H1 (cell line): ENCODE results near the gene IFITM2. TPM values are rescaled to one million over a fixed set of nuclear protein-coding genes. Genes with fewer than 3 reads are reported as not detected.
"Not testable (repeated sequence)": the region's sequence is repeated elsewhere in the genome, so short reads cannot be mapped to it uniquely, and the experiment has no call there.

ENCODE experiments used
- CTCF ChIA-PET: fragments of 300-600 bp; sonication (Branson Sonifier 250); formaldehyde crosslinking; loops from one replicate; lab custom pipeline; 2021; ENCODE audit not compliant: partially characterized antibody; lab: Charles Lee
- POLR2A ChIA-PET: fragments of 300-600 bp; sonication (Branson Sonifier 250); formaldehyde crosslinking; loops from one replicate; lab custom pipeline; 2021; ENCODE audit warnings: inconsistent platforms; ENCODE audit not compliant: partially characterized antibody; lab: Charles Lee
- DNase-seq, 2 experiments: peaks; one replicate each; pipeline versions ENCODE4 v3.0.0 to v3.0.0-alpha.2; 2010 to 2022; ENCODE audit warnings: low spot score in 2 of 2, low read depth in 1 of 2, mixed read lengths in 1 of 2
- FAIRE-seq: peaks from 2 replicates; lab custom pipeline; 2011; peaks lifted over from hg19 to GRCh38; lab: Jason Lieb, UNC
- H2AFZ ChIP-seq: 2 replicates; pipeline ENCODE4 v1.8.1; 2012; ENCODE audit warnings: low read length, inconsistent platforms
- H2AK5ac ChIP-seq: 2 replicates; pipeline ENCODE4 v1.6.1; 2013; ENCODE audit warnings: low read depth, low read length
- H2BK120ac ChIP-seq: replicated peaks from 2 replicates; pipeline ENCODE3; 2013; ENCODE audit warnings: low read depth, low read length, inconsistent platforms
- H2BK12ac ChIP-seq: 2 replicates; pipeline ENCODE4 v1.6.1; 2013; ENCODE audit warnings: low read depth, low read length
- H2BK15ac ChIP-seq: 2 replicates; pipeline ENCODE4 v1.6.1; 2013; ENCODE audit warnings: low read length
- H2BK20ac ChIP-seq: 2 replicates; pipeline ENCODE4 v1.6.1; 2013; ENCODE audit warnings: low read length
- H2BK5ac ChIP-seq: 2 replicates; pipeline ENCODE4 v1.6.1; 2013; ENCODE audit warnings: low read depth, low read length
- H3K14ac ChIP-seq: 2 replicates; pipeline ENCODE4 v1.6.1; 2013; ENCODE audit warnings: inconsistent platforms; ENCODE audit not compliant: insufficient read length
- H3K18ac ChIP-seq: 2 replicates; pipeline ENCODE4 v1.6.1; 2013; ENCODE audit warnings: low read length; ENCODE audit errors: extremely low read depth
- H3K23ac ChIP-seq: 2 replicates; pipeline ENCODE4 v1.6.1; 2013; ENCODE audit warnings: inconsistent platforms; ENCODE audit not compliant: insufficient read length
- H3K23me2 ChIP-seq: 2 replicates; pipeline ENCODE4 v1.6.1; 2013; ENCODE audit warnings: low read depth, low read length
- H3K27ac ChIP-seq: 2 replicates; pipeline ENCODE4 v1.6.1; 2011; ENCODE audit warnings: low read depth, low read length, inconsistent platforms
- H3K27me3 ChIP-seq, 4 experiments: replicated peaks in 1 of 4; 1 replicate in 1 of 4; 2 replicates in 3 of 4; pipeline versions ENCODE4 v1.6.1 to v1.8.1; 2011 to 2013; ENCODE audit warnings: low read length in 3 of 4, mild to moderate bottlenecking in 3 of 4, inconsistent platforms in 2 of 4, mixed read lengths in 2 of 4, moderate library complexity in 1 of 4; ENCODE audit not compliant: control insufficient read depth in 3 of 4, insufficient read depth in 3 of 4; ENCODE audit errors: extremely low read depth in 1 of 4
- H3K36me3 ChIP-seq, 4 experiments: 2 replicates each; pipeline versions ENCODE4 v1.6.1 to v1.8.1; 2011 to 2013; ENCODE audit warnings: mild to moderate bottlenecking in 4 of 4, low read length in 3 of 4, moderate library complexity in 2 of 4, control low read depth in 1 of 4, inconsistent platforms in 1 of 4; ENCODE audit not compliant: insufficient read depth in 4 of 4, control insufficient read depth in 2 of 4
- H3K4ac ChIP-seq: replicated peaks from 2 replicates; pipeline ENCODE3; 2013; ENCODE audit warnings: low read length, low read depth, mixed read lengths, inconsistent platforms; ENCODE audit not compliant: insufficient read length
- H3K4me1 ChIP-seq, 4 experiments: replicated peaks in 1 of 4; 1 replicate in 1 of 4; 2 replicates in 3 of 4; pipeline versions ENCODE4 v1.6.1 to v1.8.1; 2011 to 2013; ENCODE audit warnings: low read length in 3 of 4, inconsistent platforms in 2 of 4, mixed read lengths in 1 of 4; ENCODE audit not compliant: insufficient read depth in 4 of 4, control insufficient read depth in 3 of 4
- H3K4me2 ChIP-seq, 2 experiments: 2 replicates each; pipeline versions ENCODE4 v1.6.1 to v1.8.1; 2011 to 2013; ENCODE audit warnings: low read depth in 2 of 2, low read length in 2 of 2, control low read depth in 1 of 2, inconsistent platforms in 1 of 2, mild to moderate bottlenecking in 1 of 2; ENCODE audit not compliant: insufficient read depth in 1 of 2
- H3K4me3 ChIP-seq, 4 experiments: fragments of 200-600, 300-600 bp in 1 of 4; sonication (generic), shearing (Covaris generic), sonication (Bioruptor Twin) in 1 of 4; 2 replicates each; pipeline versions ENCODE4 v1.5.1 to v1.8.1; 2011 to 2016; ENCODE audit warnings: low read length in 4 of 4, low read depth in 3 of 4, control low read depth in 2 of 4, inconsistent platforms in 2 of 4, mild to moderate bottlenecking in 2 of 4, mixed read lengths in 1 of 4, moderate library complexity in 1 of 4; ENCODE audit not compliant: insufficient read depth in 2 of 4; ENCODE audit errors: extremely low read depth in 1 of 4
- H3K56ac ChIP-seq: replicated peaks from 2 replicates; pipeline ENCODE3; 2013; ENCODE audit warnings: low read depth, mild to moderate bottlenecking, mixed read lengths, low read length, inconsistent platforms; ENCODE audit not compliant: insufficient read length
- H3K79me1 ChIP-seq: 2 replicates; pipeline ENCODE4 v1.6.1; 2013; ENCODE audit warnings: low read depth, low read length, control low read depth
- H3K79me2 ChIP-seq, 2 experiments: 2 replicates each; pipeline versions ENCODE4 v1.6.1 to v1.8.1; 2012 to 2013; ENCODE audit warnings: low read length in 2 of 2, mild to moderate bottlenecking in 2 of 2, inconsistent platforms in 1 of 2; ENCODE audit not compliant: insufficient read depth in 2 of 2, control insufficient read depth in 1 of 2
- H3K9ac ChIP-seq, 4 experiments: replicated peaks in 1 of 4; 1 replicate in 1 of 4; 2 replicates in 3 of 4; pipeline versions ENCODE4 v1.6.1 to v1.8.1; 2011 to 2013; ENCODE audit warnings: low read depth in 3 of 4, low read length in 3 of 4, control low read depth in 2 of 4, mild to moderate bottlenecking in 2 of 4, moderate library complexity in 2 of 4, inconsistent platforms in 1 of 4; ENCODE audit errors: extremely low read depth in 1 of 4
- H3K9me3 ChIP-seq, 2 experiments: 2 replicates each; pipeline versions ENCODE4 v1.6.1 to v1.8.1; 2012 to 2013; ENCODE audit warnings: mild to moderate bottlenecking in 2 of 2, moderate library complexity in 2 of 2, control low read depth in 1 of 2, inconsistent platforms in 1 of 2, low read depth in 1 of 2, low read length in 1 of 2, mixed read lengths in 1 of 2; ENCODE audit not compliant: insufficient read depth in 2 of 2
- H4K20me1 ChIP-seq, 2 experiments: replicated peaks in 1 of 2; 2 replicates each; pipeline versions ENCODE3 to v1.8.1; 2011 to 2013; ENCODE audit warnings: inconsistent platforms in 2 of 2, low read length in 2 of 2, mild to moderate bottlenecking in 1 of 2; ENCODE audit not compliant: insufficient read depth in 2 of 2, control insufficient read depth in 1 of 2
- H4K5ac ChIP-seq: 2 replicates; pipeline ENCODE4 v1.6.1; 2013; ENCODE audit warnings: low read length, low read depth, mixed read lengths, inconsistent platforms; ENCODE audit not compliant: insufficient read length
- H4K8ac ChIP-seq: 2 replicates; pipeline ENCODE4 v1.8.0; 2013; ENCODE audit warnings: mild to moderate bottlenecking, moderate library complexity, low read length, inconsistent platforms; ENCODE audit not compliant: insufficient read depth; ENCODE audit errors: extremely low read depth
- H4K91ac ChIP-seq: replicated peaks from 2 replicates; pipeline ENCODE3; 2013; ENCODE audit warnings: low read length, mixed read lengths, inconsistent platforms; ENCODE audit not compliant: insufficient read length
- WGBS, 2 experiments: shearing (Covaris generic) in 1 of 2; methylation state at CpG; one replicate each; pipeline versions ENCODE4 v1.1.6 to v1.1.7; 2013 to 2015; ENCODE audit warnings: low lambda C conversion rate in 2 of 2, mixed read lengths in 2 of 2, inconsistent platforms in 1 of 2, low coverage in 1 of 2, missing lambda C conversion rate in 1 of 2; ENCODE audit not compliant: insufficient replicate concordance in 2 of 2, insufficient coverage in 1 of 2, insufficient read length in 1 of 2; ENCODE audit errors: extremely low coverage in 1 of 2, missing lambda C conversion rate in 1 of 2; 5-methylcytosine and 5-hydroxymethylcytosine counted together
- polyA plus RNA-seq, 7 experiments: library from polyadenylated mRNA; depleted of rRNA in 3 of 7; stranded (reverse) in 5 of 7; unstranded in 2 of 7; fragments of >200 nt in 5 of 7; fragments of 200-250 nt in 2 of 7; gene quantifications; 1 replicate in 5 of 7; 2 replicates in 1 of 7; 4 replicates in 1 of 7; pipeline versions ENCODE4 v1.2.1 to v1.2.3, GENCODE V29; 2011 to 2013; ENCODE audit warnings: missing spikeins in 2 of 7, mixed read lengths in 2 of 7
- total RNA-seq: library from RNA; stranded (reverse); fragmentation: NEBNext Ultra II Directional; extraction: Animal tissue kit (Norgen Biotek cat#: 25700); gene quantifications from 2 replicates; pipeline ENCODE4 v1.2.1, GENCODE V29; 2021

Gene IFITM2
- total and polyA plus RNA-seq, 2 of the 8 experiments (the other 6 are each of a cell fraction or from before 2014, with no cell fraction given), result 399 to 764 TPM

- not testable (repeated sequence) for H3K18ac ChIP-seq, H3K9ac ChIP-seq, H3K23ac ChIP-seq, H2BK12ac ChIP-seq, H2BK120ac ChIP-seq, H2BK15ac ChIP-seq, H4K8ac ChIP-seq, H3K56ac ChIP-seq, H3K9me3 ChIP-seq, H4K5ac ChIP-seq, H4K91ac ChIP-seq, H2BK5ac ChIP-seq, H3K79me1 ChIP-seq, H3K27me3 ChIP-seq, H2AFZ ChIP-seq, H2AK5ac ChIP-seq, H3K14ac ChIP-seq, H3K27ac ChIP-seq, DNase-seq, H3K36me3 ChIP-seq, H3K4ac ChIP-seq, FAIRE-seq, H2BK20ac ChIP-seq, H4K20me1 ChIP-seq
- Histone ChIP-seq H3K4me3 (peak overlapping the region in 1 of 4 experiments; percentile 39; a peak in 1 of 8 replicates), H3K23me2 (peaks cover 21% of the 10 kb centered on the region; the same call in 1 of the 2 replicates), H3K4me1 (peaks cover 10 to 49% (median 42%) of the 10 kb centered on the region in 4 experiments), H3K4me2 (peak overlapping the region; percentile 52 to 75; a peak in 2 of 4 replicates), H3K79me2 (peaks cover 0 to 21% of the 10 kb centered on the region in 2 experiments; a peak in 2 of 4 replicates)
- 33% methylated on average over 10 of the region's 71 CpGs; no CpG with 5 or more reads in 1 of the 2 experiments for WGBS, 2 experiments
- CTCF ChIA-PET, result interaction anchor here (1.5 to 1.9 kb wide), 3 partner anchors 42 to 61 kb away, joined by 6 to 8 read pairs (median 6); no protein-coding TSS in a partner anchor
- POLR2A ChIA-PET, result interaction anchor here (0.8 to 1.3 kb wide), 3 partner anchors 16 to 38 kb away, joined by 3 read pairs; no protein-coding TSS in a partner anchor
Observed at GRCh38 chr11:311013-311748, 3.6 kb downstream of the IFITM2 start.
